Endothelial cell of umbilical vein (primary cell): ENCODE measurements around the gene NRARP. TPM values are rescaled to one million over a fixed set of nuclear protein-coding genes. Genes with fewer than 3 reads are reported as not detected.

ENCODE experiments used
- BruUV-seq: library from RNA; stranded (reverse); fragments of 400-500 nt; replicated peaks from 2 replicates; lab custom pipeline; 2021; lab: Mats Ljungman, UMichigan
- CTCF ChIA-PET: fragments of 300-600, 350-600 bp; sonication (Branson Sonifier 250); formaldehyde crosslinking; loops from one replicate; lab custom pipeline; 2021; ENCODE audit warnings: antibody characterized with exemption, inconsistent platforms; lab: Charles Lee
- POLR2A ChIA-PET: fragments of 300-600, 350-600 bp; sonication (Branson Sonifier 250); formaldehyde crosslinking; loops from one replicate; lab custom pipeline; 2021; ENCODE audit warnings: antibody characterized with exemption, inconsistent platforms; lab: Charles Lee
- DNase-seq: peaks from one replicate; pipeline ENCODE4 v3.0.0-alpha.2; 2011; ENCODE audit warnings: low read depth, low spot score
- FAIRE-seq: peaks from 2 replicates; lab custom pipeline; 2011; peaks lifted over from hg19 to GRCh38; lab: Jason Lieb, UNC
- H2AFZ ChIP-seq: 2 replicates; pipeline ENCODE4 v1.6.0; 2012; ENCODE audit warnings: low read depth, low read length, control low read depth, inconsistent platforms
- H3K27ac ChIP-seq: 2 replicates; pipeline ENCODE4 v1.5.1; 2011; ENCODE audit warnings: low read depth, mild to moderate bottlenecking, control low read depth, low read length, moderate library complexity; ENCODE audit not compliant: insufficient read depth
- H3K27me3 ChIP-seq, 2 experiments: 2 replicates each; pipeline versions ENCODE4 v1.6.0 to v1.6.1; 2011; ENCODE audit warnings: low read length in 2 of 2, mixed read lengths in 1 of 2; ENCODE audit not compliant: control insufficient read depth in 2 of 2, insufficient read depth in 2 of 2
- H3K36me3 ChIP-seq, 2 experiments: 2 replicates in 1 of 2; 3 replicates in 1 of 2; pipeline ENCODE4 v1.5.1; 2011; ENCODE audit warnings: low read length in 2 of 2, mild to moderate bottlenecking in 1 of 2, moderate library complexity in 1 of 2; ENCODE audit not compliant: control insufficient read depth in 2 of 2, insufficient read depth in 2 of 2; ENCODE audit errors: extremely low read depth in 1 of 2
- H3K4me1 ChIP-seq: 3 replicates; pipeline ENCODE4 v1.5.1; 2011; ENCODE audit warnings: mild to moderate bottlenecking, low read length; ENCODE audit not compliant: control insufficient read depth, insufficient read depth; ENCODE audit errors: extremely low read depth
- H3K4me2 ChIP-seq: 2 replicates; pipeline ENCODE4 v1.6.1; 2011; ENCODE audit warnings: low read length, control low read depth, mixed read lengths; ENCODE audit not compliant: insufficient read depth
- H3K4me3 ChIP-seq, 3 experiments: fragments of 200-600 bp in 1 of 3; sonication (generic), shearing (Covaris generic) in 1 of 3; replicated peaks in 1 of 3; 2 replicates each; pipeline ENCODE4 v1.5.1; 2011 to 2016; ENCODE audit warnings: control low read depth in 3 of 3, low read length in 3 of 3, mild to moderate bottlenecking in 2 of 3, inconsistent platforms in 1 of 3, low read depth in 1 of 3, moderate library complexity in 1 of 3; ENCODE audit not compliant: insufficient read depth in 1 of 3
- H3K79me2 ChIP-seq: 2 replicates; pipeline ENCODE4 v1.6.0; 2012; ENCODE audit warnings: low read length, inconsistent platforms; ENCODE audit not compliant: control insufficient read depth, insufficient read depth
- H3K9ac ChIP-seq: replicated peaks from 2 replicates; pipeline ENCODE3; 2011; ENCODE audit warnings: low read length, control low read depth; ENCODE audit not compliant: insufficient read depth; ENCODE audit errors: extremely low read depth
- H3K9me1 ChIP-seq: replicated peaks from 3 replicates; pipeline ENCODE4 v1.6.0; 2011; ENCODE audit warnings: mild to moderate bottlenecking, low read length; ENCODE audit not compliant: control insufficient read depth, insufficient read depth; ENCODE audit errors: extremely low read depth
- H3K9me3 ChIP-seq: replicated peaks from 2 replicates; pipeline ENCODE4 v1.5.1; 2012; ENCODE audit warnings: low read length, inconsistent platforms; ENCODE audit not compliant: control insufficient read depth, insufficient read depth
- H4K20me1 ChIP-seq: replicated peaks from 2 replicates; pipeline ENCODE3; 2011; ENCODE audit warnings: mild to moderate bottlenecking, low read length; ENCODE audit not compliant: control insufficient read depth, insufficient read depth; ENCODE audit errors: extremely low read depth
- CTCF ChIP-seq, 2 donors: IDR thresholded peaks; 1 replicate in 1 of 2; 2 replicates in 1 of 2; pipeline ENCODE4 v1.5.1; 2011; ENCODE audit warnings: low read length in 2 of 2, mild to moderate bottlenecking in 2 of 2, moderate library complexity in 2 of 2, control low read depth in 1 of 2, inconsistent platforms in 1 of 2, low read depth in 1 of 2; ENCODE audit not compliant: insufficient read depth in 1 of 2; ENCODE audit errors: extremely low read depth in 1 of 2
- EZH2 ChIP-seq: IDR thresholded peaks from 2 replicates; pipeline ENCODE4 v1.6.1; 2012; ENCODE audit warnings: borderline replicate concordance, low read depth, mild to moderate bottlenecking, moderate library complexity, low read length, inconsistent platforms; ENCODE audit not compliant: severe bottlenecking
- FOS ChIP-seq: IDR thresholded peaks from 2 replicates; pipeline ENCODE4 v1.6.1; 2011; ENCODE audit warnings: mild to moderate bottlenecking, low read length, moderate library complexity, borderline replicate concordance; ENCODE audit not compliant: insufficient read depth
- GATA2 ChIP-seq: IDR thresholded peaks from 2 replicates; pipeline ENCODE4 v1.7.0; 2011; ENCODE audit warnings: low read depth, mild to moderate bottlenecking, moderate library complexity, mixed read lengths, low read length; ENCODE audit not compliant: insufficient read length, insufficient read depth
- JUN ChIP-seq: IDR thresholded peaks from 2 replicates; pipeline ENCODE4 v1.6.1; 2011; ENCODE audit warnings: borderline replicate concordance, low read depth; ENCODE audit not compliant: insufficient read length, insufficient read depth
- MYC ChIP-seq: IDR thresholded peaks from one replicate; pipeline ENCODE4 v1.6.1; 2011; ENCODE audit warnings: mild to moderate bottlenecking, low read depth, low read length
- POLR2A ChIP-seq: IDR thresholded peaks from 2 replicates; pipeline ENCODE4 v1.6.1; 2012; ENCODE audit warnings: low read depth, mild to moderate bottlenecking, control low read depth, low read length
- POLR2AphosphoS5 ChIP-seq: IDR thresholded peaks from 2 replicates; pipeline ENCODE4 v1.6.1; 2012; ENCODE audit warnings: low read depth, mild to moderate bottlenecking, control low read depth, low read length, moderate library complexity; ENCODE audit not compliant: insufficient read depth
- dilution Hi-C: fragments of 300-500 bp; cut with MboI; formaldehyde crosslinking; loops from one replicate; pipeline ENCODE4 v1.15.0; 2019; ENCODE audit warnings: low sequenced_read_pairs; ENCODE audit not compliant: extremely low pct_ligation_motif_present
- intact Hi-C: fragments of 100-400 bp; cut with micrococcal nuclease; formaldehyde crosslinking; loops from one replicate; pipeline ENCODE4 v1.10.0; 2022
- polyA plus RNA-seq, 4 experiments: library from polyadenylated mRNA; depleted of rRNA in 3 of 4; stranded (reverse) in 3 of 4; unstranded in 1 of 4; fragments of >200 nt; gene quantifications; 2 replicates each; pipeline versions ENCODE4 v1.2.1 to v1.2.3, GENCODE V29; 2011 to 2012; ENCODE audit warnings: missing spikeins in 1 of 4
- total RNA-seq: library from RNA; stranded (reverse); gene quantifications from 2 replicates; pipeline ENCODE4 v1.2.3, GENCODE V29; 2021
- TF ChIP-seq, protein P1 (sequence below): IDR thresholded peaks from 2 replicates; pipeline ENCODE4 v1.6.1; 2011; ENCODE audit not compliant: insufficient read depth, insufficient read length

Gene NRARP
- total and polyA plus RNA-seq, 2 donors (not counting 3 experiments of a cell fraction or from before 2014, with no cell fraction given) = 50.0 to 72.9 TPM

DNA sequence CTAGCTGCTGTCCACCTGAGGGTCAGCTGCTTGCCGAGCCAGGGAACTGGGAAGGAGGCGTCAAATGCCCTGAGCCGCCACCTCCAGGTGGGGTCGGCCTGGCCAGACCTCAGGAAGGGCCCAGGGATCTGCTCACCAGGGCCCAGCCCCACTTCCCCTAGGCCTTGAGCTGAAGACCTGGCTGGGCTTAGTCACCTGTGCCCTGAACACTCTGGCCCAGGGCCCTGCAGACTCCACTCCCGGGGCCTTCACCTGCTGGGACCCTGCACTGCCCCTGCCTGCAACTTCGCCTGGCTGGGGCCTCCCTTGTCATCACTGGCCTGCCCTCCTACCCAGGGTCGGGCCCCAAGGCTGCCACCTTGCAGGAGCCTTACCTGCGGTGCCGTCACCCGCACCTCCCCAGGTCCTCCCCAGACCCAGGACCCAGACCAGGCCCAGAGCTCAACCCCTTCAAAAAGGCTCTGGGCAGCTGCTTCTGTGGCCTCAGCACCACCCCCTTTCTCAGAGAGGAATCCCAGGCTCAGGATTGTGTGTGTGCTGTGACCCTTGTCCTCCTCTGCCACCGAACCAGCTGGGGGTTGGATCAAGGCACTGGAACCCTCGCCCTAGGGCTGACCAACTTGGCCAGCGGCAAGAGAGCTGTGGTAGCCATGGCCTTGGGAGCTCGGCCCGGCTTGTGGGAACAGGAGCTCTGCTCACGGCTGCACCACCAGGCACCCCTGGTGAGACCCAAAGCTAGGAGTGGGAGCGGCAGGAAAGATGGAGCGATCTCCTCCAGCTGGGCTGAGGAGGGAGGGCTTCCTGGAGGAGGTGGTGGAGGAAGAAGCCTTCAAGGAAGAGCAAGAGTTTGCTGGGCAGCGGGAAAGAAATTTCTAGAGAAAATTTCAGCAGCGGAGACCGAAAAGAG, 48.1 kb downstream of the NRARP start:
- H3K36me3 ChIP-seq = peaks cover 2% of the 10 kb centered on the region in 2 experiments
- BruUV-seq = no TSS peak
- peak overlapping the region in 2 of 3 experiments; percentile 41 to 94 for H3K4me3 ChIP-seq
- peaks cover 18% of the 10 kb centered on the region for H3K79me2 ChIP-seq
- no peak overlapping the region for H2AFZ ChIP-seq
- intact Hi-C loops (loop anchor here (2.0 kb wide), 1 partner anchor 15 kb away; no protein-coding TSS in a partner anchor), dilution Hi-C loops (no loop called here)
- no peaks in the 10 kb centered on the region for H4K20me1 ChIP-seq
- peak overlapping the region; percentile 83 for H3K4me2 ChIP-seq
- no peak for TF ChIP-seq MYC
- TF ChIP-seq CTCF (IDR thresholded peaks at IDR 0.05; ENCODE audit: extremely low read depth in 1 of 2, insufficient read depth in 1 of 2, low read depth in 1 of 2, low read length in 2 of 2) = no peak
- no peak for TF ChIP-seq JUN
- TF ChIP-seq POLR2AphosphoS5 = no peak
- TF ChIP-seq, protein P1, sequence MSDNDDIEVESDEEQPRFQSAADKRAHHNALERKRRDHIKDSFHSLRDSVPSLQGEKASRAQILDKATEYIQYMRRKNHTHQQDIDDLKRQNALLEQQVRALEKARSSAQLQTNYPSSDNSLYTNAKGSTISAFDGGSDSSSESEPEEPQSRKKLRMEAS = no peak
- TF ChIP-seq FOS = no peak
- TF ChIP-seq EZH2 = no peak
- no peak for TF ChIP-seq POLR2A
- no peak for TF ChIP-seq GATA2
- ChIA-PET CTCF (interaction anchor here (0.8 to 4.4 kb wide), 10 partner anchors 9 to 225 kb away, joined by 3 to 31 read pairs (median 6); partner anchors contain the start of genes EXD3, NOXA1, RNF224 and TOR4A), POLR2A (interaction anchor here (1.1 to 4.9 kb wide), 2 partner anchors 12 to 23 kb away, joined by 3 to 66 read pairs; partner anchors contain the start of gene TUBB4B)
- no peak overlapping the region for H3K27ac ChIP-seq
- H3K9me3 ChIP-seq = no peaks in the 10 kb centered on the region
- H3K4me1 ChIP-seq = peaks cover 14% of the 10 kb centered on the region
- peak overlapping the region; percentile 65 for H3K9ac ChIP-seq
- no peaks in the 10 kb centered on the region for H3K27me3 ChIP-seq
- no peak for FAIRE-seq
- DNase-seq = no peak
- no peaks in the 10 kb centered on the region for H3K9me1 ChIP-seq
